ENCODE measurements around the gene TTPAL.

Gene TTPAL

DNA sequence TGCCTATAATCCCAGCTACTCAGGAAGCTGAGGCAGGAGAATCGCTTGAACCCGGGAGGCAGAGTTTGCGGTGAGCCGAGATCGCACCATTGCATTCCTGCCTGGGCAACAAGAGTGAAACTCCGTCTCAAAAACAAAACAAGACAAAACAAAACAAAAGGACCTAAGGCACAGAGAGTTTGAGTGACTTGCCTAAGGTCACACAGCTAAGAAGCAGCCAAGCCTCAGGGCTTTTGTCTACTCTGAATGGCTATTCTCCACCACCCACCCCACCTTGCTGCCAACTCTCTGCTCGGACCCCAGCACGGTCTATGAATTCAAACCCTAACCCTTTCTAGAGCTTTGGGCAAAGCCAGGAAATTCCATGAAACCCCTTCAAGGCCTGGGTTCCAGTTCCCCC is 19.1 kb upstream of the TTPAL start:
- TF ChIP-seq, protein P1, sequence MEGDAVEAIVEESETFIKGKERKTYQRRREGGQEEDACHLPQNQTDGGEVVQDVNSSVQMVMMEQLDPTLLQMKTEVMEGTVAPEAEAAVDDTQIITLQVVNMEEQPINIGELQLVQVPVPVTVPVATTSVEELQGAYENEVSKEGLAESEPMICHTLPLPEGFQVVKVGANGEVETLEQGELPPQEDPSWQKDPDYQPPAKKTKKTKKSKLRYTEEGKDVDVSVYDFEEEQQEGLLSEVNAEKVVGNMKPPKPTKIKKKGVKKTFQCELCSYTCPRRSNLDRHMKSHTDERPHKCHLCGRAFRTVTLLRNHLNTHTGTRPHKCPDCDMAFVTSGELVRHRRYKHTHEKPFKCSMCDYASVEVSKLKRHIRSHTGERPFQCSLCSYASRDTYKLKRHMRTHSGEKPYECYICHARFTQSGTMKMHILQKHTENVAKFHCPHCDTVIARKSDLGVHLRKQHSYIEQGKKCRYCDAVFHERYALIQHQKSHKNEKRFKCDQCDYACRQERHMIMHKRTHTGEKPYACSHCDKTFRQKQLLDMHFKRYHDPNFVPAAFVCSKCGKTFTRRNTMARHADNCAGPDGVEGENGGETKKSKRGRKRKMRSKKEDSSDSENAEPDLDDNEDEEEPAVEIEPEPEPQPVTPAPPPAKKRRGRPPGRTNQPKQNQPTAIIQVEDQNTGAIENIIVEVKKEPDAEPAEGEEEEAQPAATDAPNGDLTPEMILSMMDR (IDR thresholded peaks at IDR 0.05; ENCODE audit: poor library complexity, severe bottlenecking) = no peak
- no peaks in the 10 kb centered on the region for H3K4me1 ChIP-seq (ENCODE audit: insufficient read depth, poor library complexity, severe bottlenecking)
- H3K27ac ChIP-seq (ENCODE audit: poor library complexity, severe bottlenecking) = no peak overlapping the region
- H3K36me3 ChIP-seq (ENCODE audit: low read depth) = no peaks in the 10 kb centered on the region
- H3K9me3 ChIP-seq (ENCODE audit: severe bottlenecking) = no peaks in the 10 kb centered on the region
- H3K27me3 ChIP-seq (ENCODE audit: insufficient read depth, poor library complexity, severe bottlenecking) = no peaks in the 10 kb centered on the region
- ATAC-seq (ENCODE audit: low read depth) (no peak), DNase-seq (ENCODE audit: low spot score) (no peak)
- no peak overlapping the region for H3K4me3 ChIP-seq (ENCODE audit: severe bottlenecking)

DNA sequence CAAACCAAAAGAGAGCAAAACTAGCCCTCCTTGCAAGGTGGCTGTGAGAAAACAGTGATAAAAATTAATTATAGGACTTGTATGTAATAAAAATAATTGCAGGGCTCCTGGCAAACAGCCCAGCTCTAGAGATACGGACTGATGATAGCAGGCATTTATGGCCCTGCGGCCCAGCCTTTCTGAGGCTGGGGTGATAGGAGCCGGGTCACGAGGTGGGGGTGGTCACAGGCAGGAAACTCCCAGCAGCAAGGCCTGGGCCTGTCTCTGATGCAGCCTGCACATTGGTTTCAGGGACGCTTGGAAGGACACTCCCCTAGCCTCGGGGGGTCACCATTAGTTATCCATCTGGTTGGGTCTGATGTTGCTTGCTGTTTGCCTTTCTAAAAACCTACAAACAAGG is 18.7 kb upstream of the TTPAL start:
- DNase-seq (ENCODE audit: low spot score) (no peak), ATAC-seq (ENCODE audit: low read depth) (no peak)

DNA sequence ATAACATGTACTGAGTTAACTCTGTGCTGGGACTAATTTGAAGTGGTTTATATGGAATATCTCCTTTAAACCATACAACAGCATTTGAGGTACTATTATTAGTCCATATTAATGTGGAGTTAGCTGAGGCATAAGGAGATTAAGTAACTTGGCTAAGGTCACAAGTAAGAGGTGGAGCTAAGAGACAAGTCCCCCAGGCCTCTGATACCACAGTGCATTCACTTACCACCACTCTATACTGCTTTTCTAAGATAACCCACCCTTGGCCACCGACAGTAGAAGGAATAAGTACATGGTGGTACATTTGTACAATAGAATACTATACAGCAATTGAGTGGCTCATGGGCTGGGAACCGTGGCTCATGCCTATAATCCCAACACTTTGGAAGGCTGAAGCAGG is 16.4 kb upstream of the TTPAL start:
- H3K9me3 ChIP-seq (ENCODE audit: severe bottlenecking) = no peaks in the 10 kb centered on the region
- no peak for DNase-seq (ENCODE audit: low spot score)

More for the DNA sequence above, 18.7 kb upstream of the TTPAL start:
- Histone ChIP-seq H3K4me1 (ENCODE audit: insufficient read depth, poor library complexity, severe bottlenecking) (no peaks in the 10 kb centered on the region), H3K9me3 (ENCODE audit: severe bottlenecking) (no peaks in the 10 kb centered on the region), H3K27me3 (ENCODE audit: insufficient read depth, poor library complexity, severe bottlenecking) (no peaks in the 10 kb centered on the region), H3K36me3 (ENCODE audit: low read depth) (no peaks in the 10 kb centered on the region), H3K27ac (ENCODE audit: poor library complexity, severe bottlenecking) (no peak overlapping the region), H3K4me3 (ENCODE audit: severe bottlenecking) (no peak overlapping the region)
- TF ChIP-seq, protein P1 (IDR thresholded peaks at IDR 0.05; ENCODE audit: poor library complexity, severe bottlenecking) = no peak

DNA sequence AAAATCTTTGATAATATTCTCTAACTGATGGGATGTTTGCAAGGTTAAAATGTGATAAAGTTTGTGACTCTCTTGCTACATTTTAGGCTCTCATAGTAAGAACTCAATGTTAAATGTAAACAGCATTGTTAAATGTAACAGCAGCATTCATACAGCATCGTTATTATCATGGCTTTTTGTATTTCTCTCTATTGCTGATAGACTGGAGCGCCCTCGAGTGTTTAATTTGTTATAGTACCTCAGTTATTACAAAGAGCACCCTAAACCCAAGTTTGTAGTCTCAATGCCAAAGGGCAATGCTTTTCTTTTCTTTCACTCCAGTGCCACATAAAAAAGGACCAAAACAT is 14.9 kb upstream of the TTPAL start:
- TF ChIP-seq, protein P1 (IDR thresholded peaks at IDR 0.05; ENCODE audit: poor library complexity, severe bottlenecking) = peak; percentile 99
- DNase-seq (ENCODE audit: low spot score) = no peak
- Histone ChIP-seq H3K4me1 (ENCODE audit: insufficient read depth, poor library complexity, severe bottlenecking) (no peaks in the 10 kb centered on the region), H3K27ac (ENCODE audit: poor library complexity, severe bottlenecking) (no peak overlapping the region), H3K27me3 (ENCODE audit: insufficient read depth, poor library complexity, severe bottlenecking) (no peaks in the 10 kb centered on the region), H3K9me3 (ENCODE audit: severe bottlenecking) (no peaks in the 10 kb centered on the region), H3K4me3 (ENCODE audit: severe bottlenecking) (no peak overlapping the region), H3K36me3 (ENCODE audit: low read depth) (no peaks in the 10 kb centered on the region)
- peak; percentile 75 for ATAC-seq (ENCODE audit: low read depth)

More for the DNA sequence above, 16.4 kb upstream of the TTPAL start:
- TF ChIP-seq, protein P1 (IDR thresholded peaks at IDR 0.05; ENCODE audit: poor library complexity, severe bottlenecking) = no peak
- no peaks in the 10 kb centered on the region for H3K36me3 ChIP-seq (ENCODE audit: low read depth)
- ATAC-seq (ENCODE audit: low read depth) = no peak
- no peak overlapping the region for H3K4me3 ChIP-seq (ENCODE audit: severe bottlenecking)
- no peaks in the 10 kb centered on the region for H3K4me1 ChIP-seq (ENCODE audit: insufficient read depth, poor library complexity, severe bottlenecking)
- no peak overlapping the region for H3K27ac ChIP-seq (ENCODE audit: poor library complexity, severe bottlenecking)
- H3K27me3 ChIP-seq (ENCODE audit: insufficient read depth, poor library complexity, severe bottlenecking) = no peaks in the 10 kb centered on the region

DNA sequence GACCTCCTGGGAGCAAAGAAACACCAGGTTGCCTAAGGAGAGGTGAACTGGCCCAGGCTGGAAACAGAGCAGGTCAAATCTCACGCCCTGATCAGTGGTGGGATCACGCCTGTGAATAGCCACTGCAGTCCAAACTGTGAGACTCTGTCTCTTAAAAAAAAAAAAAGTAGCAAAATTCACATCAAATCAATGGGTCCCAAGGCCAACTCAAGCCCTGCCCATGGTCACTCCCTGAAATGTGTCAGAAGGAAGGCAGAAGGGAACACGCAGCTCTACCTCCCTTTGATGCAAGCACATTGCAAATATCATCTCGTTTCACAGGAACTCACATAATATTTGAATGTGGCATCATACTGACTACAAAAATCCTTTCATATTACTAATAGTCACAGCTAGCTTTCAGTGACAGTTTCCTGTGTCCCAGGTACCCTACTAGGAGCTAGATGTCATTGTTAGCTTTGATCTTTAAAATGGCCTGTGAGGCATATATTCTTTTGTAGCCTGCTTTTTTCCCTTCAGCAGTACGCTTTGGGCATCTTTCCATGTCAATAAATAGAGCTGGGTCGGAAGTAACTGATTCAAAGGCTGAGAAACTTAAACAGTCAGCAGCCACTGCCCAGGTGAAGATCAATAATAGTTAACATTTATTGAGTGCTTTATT is 14.4 kb upstream of the TTPAL start:
- Histone ChIP-seq H3K9me3 (ENCODE audit: severe bottlenecking) (no peaks in the 10 kb centered on the region), H3K27me3 (ENCODE audit: insufficient read depth, poor library complexity, severe bottlenecking) (no peaks in the 10 kb centered on the region), H3K4me1 (ENCODE audit: insufficient read depth, poor library complexity, severe bottlenecking) (no peaks in the 10 kb centered on the region), H3K27ac (ENCODE audit: poor library complexity, severe bottlenecking) (no peak overlapping the region), H3K4me3 (ENCODE audit: severe bottlenecking) (no peak overlapping the region), H3K36me3 (ENCODE audit: low read depth) (no peaks in the 10 kb centered on the region)
- no peak for ATAC-seq (ENCODE audit: low read depth)
- TF ChIP-seq, protein P1 (IDR thresholded peaks at IDR 0.05; ENCODE audit: poor library complexity, severe bottlenecking) = peak; percentile 90
- no peak for DNase-seq (ENCODE audit: low spot score)

Measured in RWPE2 (cell line).